Non-pigmented ciliary epithelial cell (primary cell): ENCODE results near the gene DHX38.

Experiments
- DNase-seq: peaks from one replicate; pipeline ENCODE4 v3.0.0-alpha.2; 2010; ENCODE audit warnings: low read depth

DHX38 gene

DNA sequence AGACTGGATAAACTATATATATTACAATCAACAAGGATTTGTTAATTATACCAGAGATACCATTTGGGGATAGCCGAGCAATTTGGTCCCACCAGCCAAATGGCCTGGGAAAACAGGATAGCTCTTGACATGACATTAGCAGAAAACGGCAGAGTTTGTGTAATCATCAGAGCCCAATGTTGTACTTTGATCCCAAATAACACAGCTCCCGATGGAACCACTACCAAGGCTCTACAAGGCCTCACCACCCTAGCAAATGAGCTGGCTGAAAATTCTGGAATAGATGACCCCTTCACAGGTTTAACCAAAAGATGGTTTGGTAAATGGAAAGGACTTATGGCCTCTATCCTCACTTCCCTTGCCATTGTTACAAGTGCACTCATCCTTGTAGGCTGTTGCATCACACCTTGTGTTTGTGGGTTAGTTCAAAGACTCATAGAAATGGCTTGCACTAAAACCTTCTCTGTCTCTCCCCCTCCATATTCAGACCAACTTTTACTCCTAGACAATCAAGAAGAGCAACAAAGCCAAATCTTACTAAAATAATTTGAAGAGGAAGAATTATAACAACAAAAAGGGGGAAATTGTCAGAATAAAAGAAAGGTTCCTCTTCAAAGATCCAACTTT is 9.8 kb upstream of the DHX38 start:
- no peak for DNase-seq

DNA sequence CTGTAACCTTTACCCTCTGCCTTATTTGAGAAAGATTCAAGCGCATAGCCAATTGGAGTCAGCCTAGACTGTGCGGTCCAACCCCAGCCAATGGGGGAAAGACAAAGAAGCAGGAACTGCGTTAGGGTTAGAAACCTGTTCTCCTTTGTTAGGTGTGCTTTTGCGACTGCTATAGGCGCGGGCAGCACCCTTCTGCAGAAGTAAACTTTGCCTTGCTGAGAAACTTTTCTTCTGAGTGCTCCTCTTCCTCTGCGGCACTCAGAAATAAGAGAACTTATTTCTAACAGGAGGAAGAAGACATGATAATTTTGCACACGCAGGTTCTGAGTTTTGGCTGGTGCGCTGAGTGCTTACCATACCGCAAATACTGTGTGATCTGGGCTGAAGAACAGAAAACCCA is 9.2 kb upstream of the DHX38 start:
- DNase-seq, result no peak

DNA sequence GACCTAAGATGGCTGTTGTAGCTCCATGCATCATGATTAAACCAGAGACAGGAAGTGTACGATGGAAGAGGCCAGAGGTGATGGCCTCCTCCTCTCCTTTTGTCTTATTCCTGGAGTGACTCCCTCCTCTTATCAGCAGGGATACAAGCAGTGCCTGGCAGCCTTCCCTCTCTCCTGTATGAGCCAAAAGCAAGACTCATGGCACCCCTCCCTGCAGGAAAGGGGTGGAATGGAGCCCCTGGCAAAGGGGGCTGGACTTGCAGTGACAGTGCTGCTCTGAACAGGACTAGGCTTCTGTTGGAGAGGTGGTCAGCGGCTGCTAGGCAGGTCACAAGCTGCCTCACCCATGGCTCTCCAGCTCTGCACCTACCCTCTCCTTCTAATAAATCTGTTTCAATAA is 8.6 kb upstream of the DHX38 start:
- DNase-seq, result no peak

DNA sequence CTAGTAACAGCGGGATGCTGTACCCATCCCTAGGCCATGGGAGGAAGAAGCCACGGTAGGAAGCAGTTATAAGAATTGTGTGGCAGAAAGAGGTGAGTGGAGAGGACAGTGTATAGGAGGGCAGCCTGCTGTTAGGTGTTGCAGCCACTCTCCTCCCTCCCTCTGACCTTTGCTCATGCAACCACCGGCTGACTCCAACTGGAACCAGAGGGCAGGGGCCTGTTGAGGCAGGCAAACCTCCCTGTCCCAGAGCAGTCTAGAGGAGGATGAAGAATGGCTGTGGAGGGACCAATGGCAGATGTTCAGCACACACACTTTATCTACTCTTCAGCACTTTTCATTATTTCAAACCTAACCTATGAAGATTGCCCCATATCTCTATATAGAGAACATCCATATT is 2.4 kb upstream of the DHX38 start:
- no peak for DNase-seq

DNA sequence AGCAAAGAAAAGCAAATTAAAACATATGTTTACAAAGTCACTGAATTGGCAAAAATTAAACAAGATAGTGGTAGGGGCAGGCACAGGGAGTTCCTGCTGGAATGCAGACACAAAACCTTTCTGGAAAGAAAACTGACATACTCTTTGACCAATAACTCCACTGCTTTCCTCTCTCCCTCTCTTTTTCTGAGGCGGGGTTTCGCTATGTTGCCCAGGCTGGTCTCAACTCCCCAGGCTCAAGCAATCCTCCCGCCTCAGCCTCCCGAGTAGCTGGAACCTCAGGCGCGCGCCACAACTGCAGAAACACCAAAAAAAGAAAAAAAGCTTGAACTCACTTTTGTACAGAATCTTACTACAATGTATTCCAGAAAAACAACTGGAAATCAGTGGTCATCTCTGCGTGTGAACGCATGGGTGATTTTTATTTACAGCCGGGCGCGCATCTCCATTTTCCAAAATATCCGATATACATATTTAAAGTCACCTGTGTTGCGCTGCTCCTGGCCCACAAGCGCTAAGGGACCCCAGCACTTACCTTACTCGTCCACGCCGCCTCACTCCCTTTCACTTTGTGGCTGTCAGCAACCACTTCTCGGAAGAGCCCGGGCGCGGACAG is 707 bp upstream of the DHX38 start:
- peak; percentile 10 for DNase-seq

DNA sequence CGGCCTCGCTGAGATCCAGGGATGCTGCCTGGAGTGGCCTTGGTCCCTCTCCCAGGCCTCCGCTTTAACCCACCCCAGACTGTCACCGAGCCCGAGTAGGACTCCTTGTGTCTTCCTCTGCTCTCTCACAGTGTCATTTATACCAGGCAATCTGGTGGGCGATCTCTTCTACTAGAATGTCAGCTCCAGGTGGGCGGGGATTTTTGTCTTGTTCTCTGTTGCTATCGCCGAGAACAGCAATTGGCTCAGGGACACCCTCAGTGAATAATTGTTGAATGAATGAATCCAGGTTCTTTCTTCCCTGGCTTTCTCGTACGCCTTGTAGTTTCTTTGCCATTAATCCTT is 591 bp downstream of the DHX38 start:
- no peak for DNase-seq

DNA sequence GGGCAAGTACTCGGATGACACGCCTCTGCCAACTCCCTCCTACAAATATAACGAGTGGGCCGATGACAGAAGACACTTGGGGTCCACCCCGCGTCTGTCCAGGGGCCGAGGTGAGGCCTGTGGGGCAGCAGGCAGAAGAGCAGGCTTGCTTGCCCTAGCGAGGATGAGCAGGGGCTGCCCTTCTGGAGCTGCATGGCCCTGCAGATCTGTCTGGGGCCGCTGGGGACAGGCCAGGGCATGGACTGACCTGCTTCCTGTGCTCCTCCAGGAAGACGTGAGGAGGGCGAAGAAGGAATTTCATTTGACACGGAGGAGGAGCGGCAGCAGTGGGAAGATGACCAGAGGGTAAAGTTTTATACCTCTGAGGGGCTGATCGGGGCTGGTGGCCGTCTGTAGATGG is 5.3 kb downstream of the DHX38 start:
- DNase-seq, result no peak

DNA sequence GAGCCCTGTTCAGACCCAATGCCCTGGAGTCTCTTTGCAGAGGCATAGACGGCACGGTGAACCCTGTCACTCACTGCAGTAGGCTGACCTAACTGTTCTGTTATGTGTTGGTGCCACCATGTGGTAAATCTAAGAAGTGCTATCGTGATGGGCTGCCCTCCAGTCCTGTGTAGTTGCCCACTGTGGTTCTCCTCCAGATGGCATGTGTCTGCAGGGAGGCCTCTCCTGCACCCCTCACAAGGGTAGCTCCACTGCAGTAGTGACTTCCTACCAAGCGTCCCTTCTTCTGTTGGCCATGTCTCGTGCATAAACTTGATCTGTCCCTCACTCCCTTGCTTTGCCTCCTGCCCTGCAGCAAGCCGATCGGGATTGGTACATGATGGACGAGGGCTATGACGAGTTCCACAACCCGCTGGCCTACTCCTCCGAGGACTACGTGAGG is 5.8 kb downstream of the DHX38 start:
- DNase-seq, result peak; percentile 8

DNA sequence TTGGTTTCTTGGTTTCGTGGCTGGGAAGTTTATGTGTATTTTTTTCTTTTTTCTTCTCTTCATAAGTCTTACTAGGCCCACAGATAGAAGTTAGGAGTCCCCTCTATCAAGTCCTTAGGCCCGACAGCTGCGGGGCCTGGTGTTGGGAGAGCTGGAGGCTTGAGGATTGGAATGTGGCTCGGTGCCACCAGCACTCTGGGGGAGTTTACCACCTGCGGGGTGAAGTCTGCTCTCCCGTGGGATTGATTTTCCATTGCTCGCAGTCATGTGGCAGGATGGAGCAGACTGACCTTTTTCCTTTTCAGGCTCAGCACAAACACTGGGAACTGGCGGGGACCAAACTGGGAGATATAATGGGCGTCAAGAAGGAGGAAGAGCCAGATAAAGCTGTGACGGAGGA is 7.5 kb downstream of the DHX38 start:
- DNase-seq, result no peak

DNA sequence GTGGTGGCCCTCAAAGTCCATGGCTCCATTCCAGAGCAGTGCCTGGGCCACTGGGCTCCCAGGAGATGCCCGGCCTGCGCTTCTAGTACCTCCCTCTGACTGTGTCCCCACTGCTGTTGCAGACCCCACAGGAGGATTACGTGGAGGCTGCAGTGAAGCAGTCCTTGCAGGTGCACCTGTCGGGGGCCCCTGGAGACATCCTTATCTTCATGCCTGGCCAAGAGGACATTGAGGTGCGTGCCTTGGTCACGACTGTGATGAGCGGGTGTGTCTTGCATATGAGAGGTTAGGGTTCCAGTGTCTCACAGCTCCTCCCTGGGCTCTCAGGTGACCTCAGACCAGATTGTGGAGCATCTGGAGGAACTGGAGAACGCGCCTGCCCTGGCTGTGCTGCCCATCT is 11.3 kb downstream of the DHX38 start:
- no peak for DNase-seq

DNA sequence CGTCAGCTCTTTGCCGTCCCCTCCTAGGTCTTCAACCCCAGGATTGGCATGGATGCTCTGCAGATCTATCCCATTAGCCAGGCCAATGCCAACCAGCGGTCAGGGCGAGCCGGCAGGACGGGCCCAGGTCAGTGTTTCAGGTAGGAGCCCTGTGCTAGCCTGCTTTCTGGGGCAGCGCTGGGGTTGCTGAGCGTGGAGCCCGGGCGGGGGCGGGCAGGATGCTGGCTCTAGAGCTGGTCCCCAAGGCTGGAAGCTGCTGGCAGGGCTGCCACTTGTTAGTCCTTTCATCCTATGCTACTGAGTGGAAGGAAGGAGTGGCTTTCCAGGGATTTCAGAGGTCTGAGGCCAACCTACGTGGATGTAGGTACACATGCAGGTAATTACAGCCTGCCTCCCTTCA is 12.3 kb downstream of the DHX38 start:
- DNase-seq, result no peak

DNA sequence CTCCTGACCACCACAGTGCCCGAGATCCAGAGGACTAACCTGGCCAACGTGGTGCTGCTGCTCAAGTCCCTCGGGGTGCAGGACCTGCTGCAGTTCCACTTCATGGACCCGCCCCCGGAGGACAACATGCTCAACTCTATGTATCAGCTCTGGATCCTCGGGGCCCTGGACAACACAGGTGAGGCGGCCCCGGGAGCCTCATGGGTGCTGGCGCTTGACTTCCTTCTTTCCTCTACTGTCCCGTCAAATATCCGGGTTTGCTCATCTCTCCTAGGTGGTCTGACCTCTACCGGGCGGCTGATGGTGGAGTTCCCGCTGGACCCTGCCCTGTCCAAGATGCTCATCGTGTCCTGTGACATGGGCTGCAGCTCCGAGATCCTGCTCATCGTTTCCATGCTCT is 13.7 kb downstream of the DHX38 start:
- DNase-seq, result no peak

DNA sequence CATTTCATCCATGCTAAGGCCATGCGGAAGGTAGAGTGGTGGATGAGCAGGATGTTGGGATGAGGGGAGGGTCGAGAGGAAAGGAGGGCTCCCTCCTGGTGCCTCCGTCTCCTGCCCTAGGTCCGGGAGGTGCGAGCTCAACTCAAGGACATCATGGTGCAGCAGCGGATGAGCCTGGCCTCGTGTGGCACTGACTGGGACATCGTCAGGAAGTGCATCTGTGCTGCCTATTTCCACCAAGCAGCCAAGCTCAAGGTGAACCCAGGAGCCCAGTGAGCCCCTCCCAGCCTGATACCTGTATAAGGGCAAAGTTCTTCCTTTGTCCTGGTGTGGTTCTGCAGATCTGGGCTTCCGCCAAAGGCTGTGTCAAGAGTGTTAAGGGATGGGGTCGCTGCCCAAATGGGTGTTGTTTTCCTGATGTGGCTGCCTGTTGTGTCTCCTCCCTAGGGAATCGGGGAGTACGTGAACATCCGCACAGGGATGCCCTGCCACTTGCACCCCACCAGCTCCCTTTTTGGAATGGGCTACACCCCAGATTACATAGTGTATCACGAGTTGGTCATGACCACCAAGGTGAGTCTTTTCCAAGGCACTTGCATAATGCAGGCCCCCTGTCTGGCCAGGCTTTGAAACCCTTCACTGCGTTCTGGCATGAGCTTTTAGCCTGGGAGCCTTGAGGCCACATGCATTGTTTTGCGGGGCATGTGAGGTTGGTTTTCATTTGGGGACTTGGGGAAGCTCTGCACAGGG is 14.9 kb downstream of the DHX38 start:
- DNase-seq, result no peak

DNA sequence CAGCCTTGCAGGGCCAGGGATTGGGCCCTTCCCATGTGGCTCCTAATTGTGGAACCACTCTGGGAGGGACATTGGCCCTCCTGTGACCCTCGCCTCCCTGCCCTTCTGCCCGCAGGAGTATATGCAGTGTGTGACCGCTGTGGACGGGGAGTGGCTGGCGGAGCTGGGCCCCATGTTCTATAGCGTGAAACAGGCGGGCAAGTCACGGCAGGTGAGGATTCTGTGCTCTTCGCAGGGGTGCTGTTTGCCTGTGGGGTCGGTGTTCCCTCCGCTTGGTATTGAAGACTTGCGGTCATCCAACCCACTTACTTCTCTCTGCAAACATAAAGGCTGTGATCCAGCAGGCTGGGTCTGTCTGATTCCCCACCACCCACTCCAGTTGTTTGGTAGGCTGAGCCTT is 15.7 kb downstream of the DHX38 start:
- no peak for DNase-seq

DNA sequence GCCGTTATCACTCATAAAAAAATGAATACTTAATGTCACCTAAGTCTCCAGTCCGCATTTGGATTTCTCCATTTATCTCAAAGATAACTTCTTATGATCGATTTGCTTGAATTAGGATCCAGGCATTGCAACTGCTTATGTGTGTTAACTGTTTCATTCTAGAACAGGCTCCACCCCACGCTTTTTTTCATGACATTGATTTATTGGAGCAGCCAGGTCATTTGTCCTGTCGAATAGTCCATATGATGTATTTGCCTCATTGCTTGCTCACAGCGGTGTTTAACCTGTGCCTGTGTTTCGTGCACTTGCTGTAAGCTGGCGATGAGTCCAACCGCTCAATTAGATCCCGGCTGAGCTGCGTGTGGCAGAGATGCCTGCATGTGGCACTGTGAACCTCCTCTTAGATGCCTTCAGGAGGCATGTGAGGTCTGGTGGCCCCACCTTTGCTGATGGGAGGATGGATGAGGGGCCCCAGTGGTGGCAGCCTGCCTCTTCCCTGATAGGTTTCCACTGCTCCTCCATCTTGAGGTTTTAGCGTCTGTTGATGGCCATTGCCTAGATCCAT is 16.4 kb downstream of the DHX38 start:
- no peak for DNase-seq

DNA sequence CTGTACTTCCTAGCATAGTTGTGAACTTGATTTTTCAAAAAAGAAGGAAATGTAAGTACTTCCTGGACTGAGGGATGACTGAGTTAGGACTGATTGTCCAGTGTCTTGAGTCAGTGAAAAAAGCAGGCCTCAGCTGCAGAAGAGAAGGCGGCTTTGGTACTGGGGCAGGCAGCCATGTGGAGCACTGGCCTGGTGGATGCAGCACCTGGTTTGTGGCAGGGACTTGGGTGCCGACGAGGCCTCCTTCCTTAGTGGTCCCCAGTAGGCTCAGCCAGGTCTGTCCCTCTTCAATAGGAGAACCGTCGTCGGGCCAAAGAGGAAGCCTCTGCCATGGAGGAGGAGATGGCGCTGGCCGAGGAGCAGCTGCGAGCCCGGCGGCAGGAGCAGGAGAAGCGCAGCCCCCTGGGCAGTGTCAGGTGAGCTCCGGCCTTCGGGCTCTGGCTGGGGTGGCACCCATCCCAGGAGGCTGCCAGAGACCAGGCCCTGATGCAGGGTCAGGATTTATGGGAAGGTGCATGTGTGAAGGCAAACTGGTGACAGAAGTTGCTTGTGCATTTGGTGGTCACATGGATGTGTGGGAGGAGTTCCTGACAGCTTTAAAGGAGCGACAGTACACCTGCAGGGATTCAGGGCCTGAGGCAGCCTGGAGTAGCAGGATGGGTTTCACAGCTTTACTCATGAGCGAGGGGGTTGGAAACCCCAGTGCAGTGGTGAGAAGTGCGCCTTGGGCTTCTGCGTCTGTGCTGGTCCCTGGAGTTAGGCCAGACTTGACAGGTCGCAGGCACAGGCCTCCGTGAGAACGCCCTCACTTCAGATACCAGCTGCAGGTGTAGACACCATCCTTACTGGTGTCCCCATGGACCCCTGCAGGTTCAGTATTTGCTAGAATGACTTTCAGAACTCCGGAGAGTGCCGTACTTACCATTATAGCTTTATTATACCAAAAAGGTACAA is 17.3 kb downstream of the DHX38 start:
- DNase-seq, result no peak

DNA sequence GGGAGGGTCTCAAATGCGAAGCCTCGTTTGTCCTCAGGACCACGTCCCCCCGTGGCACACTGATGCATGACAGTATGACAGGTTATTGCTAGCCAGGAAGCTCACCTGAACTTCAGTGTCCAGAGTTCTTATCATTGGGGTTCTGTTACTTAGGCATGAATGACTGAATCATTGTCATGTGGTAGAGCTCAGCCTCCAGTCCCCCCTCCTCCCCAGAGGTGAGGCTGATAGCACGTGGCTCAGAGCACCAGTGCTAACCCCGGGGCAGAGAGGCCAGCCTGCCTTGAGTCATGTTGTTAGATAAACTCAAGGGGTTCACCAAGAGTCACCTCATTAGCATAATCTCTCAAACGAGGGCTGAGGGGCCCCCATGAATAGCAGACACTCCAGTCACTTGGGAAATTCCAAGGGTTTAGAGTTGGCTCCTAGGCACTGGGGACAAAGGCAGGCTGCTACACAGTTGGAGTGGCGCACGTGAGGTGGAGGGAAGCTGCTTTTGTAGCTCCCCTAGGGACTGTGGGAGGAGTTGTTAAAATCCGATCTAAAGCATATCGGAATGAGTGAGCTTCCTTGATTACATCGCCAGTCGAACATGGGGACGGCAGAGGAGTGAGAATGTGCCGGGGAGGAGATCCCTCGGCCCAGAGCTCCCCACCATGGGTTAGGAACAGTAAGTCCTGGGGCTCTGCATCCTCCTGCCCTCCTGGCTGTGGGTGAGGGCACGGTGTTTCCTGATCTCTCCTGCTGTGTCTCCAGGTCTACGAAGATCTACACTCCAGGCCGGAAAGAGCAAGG is 18.2 kb downstream of the DHX38 start:
- no peak for DNase-seq

DNA sequence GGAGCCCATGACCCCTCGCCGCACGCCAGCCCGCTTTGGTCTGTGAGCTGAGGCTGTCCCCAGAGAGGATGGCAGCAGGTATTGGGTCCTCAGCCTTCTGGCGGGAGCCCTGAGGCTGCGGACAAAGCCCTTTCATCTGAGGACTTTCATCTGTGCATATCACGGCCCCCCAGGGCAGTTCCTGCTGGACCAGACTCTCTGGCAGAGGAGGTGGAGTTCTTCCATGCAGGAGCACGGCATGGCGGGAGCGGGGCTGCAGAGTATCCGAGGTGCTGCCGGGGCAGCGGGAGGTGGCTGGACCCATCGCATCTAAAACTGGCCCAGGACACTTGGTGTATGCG is 18.8 kb downstream of the DHX38 start:
- DNase-seq, result no peak

DNA sequence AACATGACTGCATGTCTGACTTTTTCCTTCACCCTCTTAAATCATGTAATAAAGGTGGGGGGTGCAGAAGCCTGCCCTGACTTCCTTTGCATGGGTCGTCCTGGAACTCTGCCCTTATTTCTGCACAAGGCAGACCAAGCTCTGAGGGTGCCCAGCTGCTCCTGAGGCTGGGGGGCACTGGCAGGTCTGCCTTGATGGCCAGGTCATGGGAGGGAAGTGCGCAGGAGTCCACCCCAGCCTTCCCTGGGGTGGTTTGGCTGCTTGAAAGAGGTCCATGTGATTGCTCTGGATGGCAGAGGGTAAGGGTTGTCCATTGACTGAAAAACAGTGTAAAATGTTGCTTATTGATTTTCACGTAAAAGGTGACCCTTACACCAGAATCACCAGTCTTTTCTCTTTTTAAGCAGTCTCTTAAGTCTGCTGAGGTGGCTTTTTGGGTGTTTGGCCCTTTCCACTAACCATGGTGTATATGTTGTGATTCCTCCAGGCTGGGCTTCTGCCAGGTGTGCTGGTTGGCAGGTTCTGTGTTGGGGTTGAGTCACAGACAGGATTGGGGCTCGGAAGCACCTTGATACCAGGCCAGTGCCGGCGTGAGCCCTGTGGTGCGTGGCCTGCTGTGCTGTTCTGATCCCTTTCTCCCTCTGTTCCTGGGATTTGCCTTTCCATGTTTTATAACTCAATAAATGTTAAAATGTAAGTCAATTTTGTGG is 19.4 kb downstream of the DHX38 start:
- no peak for DNase-seq

DNA sequence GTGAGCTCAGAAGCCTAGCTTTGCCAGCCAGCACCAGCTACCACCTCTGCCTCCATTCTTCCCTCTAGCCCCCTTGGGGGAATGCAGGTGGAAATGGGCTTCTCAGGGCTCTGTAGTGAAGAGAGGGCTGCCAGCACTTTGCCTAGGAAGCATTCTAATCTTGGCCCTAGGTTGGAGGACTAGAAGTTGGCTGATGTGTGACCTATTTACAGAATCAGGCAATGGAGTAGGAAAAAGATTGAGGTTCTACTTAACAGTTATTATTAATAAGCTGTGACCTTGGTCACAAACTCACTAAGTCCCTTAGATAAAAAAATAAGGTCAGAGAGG is 19.9 kb downstream of the DHX38 start:
- DNase-seq, result no peak

DNA sequence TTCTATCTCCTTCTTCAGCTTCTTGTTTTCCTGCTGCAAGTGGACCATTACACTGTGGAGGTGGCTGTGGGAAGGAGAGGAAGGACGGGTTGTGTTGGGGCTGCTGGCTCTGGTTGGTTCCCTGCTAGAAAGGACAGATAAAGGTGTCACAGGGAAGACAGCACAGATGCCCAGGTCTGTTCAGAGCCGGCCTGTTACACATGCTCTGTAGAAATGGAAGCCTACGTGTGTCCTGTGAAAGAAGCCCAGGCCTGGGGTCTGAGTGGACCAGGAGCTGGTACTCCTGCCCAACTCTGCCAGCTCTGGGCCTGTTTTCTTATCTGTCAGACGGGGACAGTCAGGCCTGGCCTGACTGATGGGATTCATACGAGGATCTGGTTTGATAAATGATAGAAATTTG is 26.4 kb downstream of the DHX38 start:
- DNase-seq, result no peak
